WERI-Rb-1 (cell line): ENCODE results near the gene LMO1.

ENCODE experiments used
- DNase-seq: peaks from one replicate; pipeline ENCODE4 v3.0.0-alpha.2; 2020
- H3K27ac ChIP-seq: fragments of 250-450 bp; sonication (Bioruptor Pico); 2 replicates; pipeline ENCODE4 v1.5.1; 2020; ENCODE audit warnings: mild to moderate bottlenecking, moderate library complexity
- H3K27me3 ChIP-seq: fragments of 250-450 bp; sonication (Bioruptor Pico); 2 replicates; pipeline ENCODE4 v1.5.1; 2021; ENCODE audit warnings: mild to moderate bottlenecking, low read depth, moderate library complexity; ENCODE audit not compliant: insufficient read depth, severe bottlenecking
- H3K36me3 ChIP-seq: fragments of 250-450 bp; sonication (Bioruptor Pico); 2 replicates; pipeline ENCODE4 v1.5.1; 2020; ENCODE audit warnings: mild to moderate bottlenecking, moderate library complexity
- H3K4me3 ChIP-seq: 2 replicates; pipeline ENCODE4 v1.5.1; 2011; ENCODE audit warnings: low read depth, mild to moderate bottlenecking, control low read depth, low read length
- H3K9me3 ChIP-seq: fragments of 250-450 bp; sonication (Bioruptor Pico); 2 replicates; pipeline ENCODE4 v1.5.1; 2021; ENCODE audit warnings: mild to moderate bottlenecking, moderate library complexity; ENCODE audit not compliant: severe bottlenecking
- CTCF ChIP-seq: IDR thresholded peaks from 2 replicates; pipeline ENCODE4 v1.5.1; 2011; ENCODE audit warnings: low read depth, mild to moderate bottlenecking, control low read depth, inconsistent platforms, low read length

LMO1 gene

DNA sequence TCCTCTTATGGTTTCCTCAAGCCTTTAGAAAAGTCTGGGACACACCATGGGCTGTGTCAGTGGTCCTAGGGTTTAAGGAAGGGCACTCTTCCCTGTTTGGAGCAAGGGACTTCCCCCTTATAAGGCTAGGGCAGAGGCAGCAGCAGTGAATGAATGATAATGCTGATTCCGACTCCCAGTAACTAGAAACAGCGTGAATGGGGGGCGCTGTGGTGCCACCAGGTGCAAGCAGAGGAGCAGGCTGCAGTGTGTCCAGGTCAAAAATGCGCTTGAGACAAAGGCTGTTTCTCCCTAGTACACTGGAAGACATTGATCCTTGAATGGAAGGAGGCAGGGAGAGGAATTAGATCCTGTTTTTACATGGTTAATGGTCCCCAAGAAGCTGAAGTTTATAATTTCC is 83.2 kb downstream of the LMO1 start:
- Histone ChIP-seq H3K27me3 (no peaks in the 10 kb centered on the region), H3K36me3 (no peaks in the 10 kb centered on the region), H3K27ac (no peak overlapping the region), H3K4me3 (no peak overlapping the region), H3K9me3 (no peaks in the 10 kb centered on the region)
- 0 out of 2 replicates have a peak, but pooled peaks have one; percentile 12 for TF ChIP-seq CTCF
- DNase-seq, result no peak

DNA sequence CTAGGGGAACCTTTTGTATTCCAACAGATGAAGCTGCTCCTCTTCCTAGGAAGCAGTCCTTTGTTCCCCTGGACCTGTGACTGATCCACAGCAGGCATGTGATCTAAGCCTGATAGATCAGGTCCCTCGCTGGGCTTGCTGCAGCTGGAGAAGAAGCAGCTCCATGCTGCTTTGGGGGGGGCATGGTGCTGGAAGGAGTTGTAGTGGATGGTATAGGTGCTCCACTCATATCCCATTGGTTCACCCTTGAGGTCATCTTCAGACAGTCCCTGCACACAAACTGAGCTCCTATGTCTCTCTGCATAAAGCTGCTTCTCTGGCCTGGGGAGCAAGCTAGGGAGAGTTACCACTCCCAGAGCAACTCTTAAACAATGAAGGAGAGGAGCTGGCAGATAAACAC is 85.4 kb downstream of the LMO1 start:
- no peak for DNase-seq
- H3K27me3 ChIP-seq, result no peaks in the 10 kb centered on the region
- no peak for TF ChIP-seq CTCF
- no peaks in the 10 kb centered on the region for H3K9me3 ChIP-seq
- H3K36me3 ChIP-seq, result no peaks in the 10 kb centered on the region
- H3K27ac ChIP-seq, result no peak overlapping the region
- H3K4me3 ChIP-seq, result no peak overlapping the region

DNA sequence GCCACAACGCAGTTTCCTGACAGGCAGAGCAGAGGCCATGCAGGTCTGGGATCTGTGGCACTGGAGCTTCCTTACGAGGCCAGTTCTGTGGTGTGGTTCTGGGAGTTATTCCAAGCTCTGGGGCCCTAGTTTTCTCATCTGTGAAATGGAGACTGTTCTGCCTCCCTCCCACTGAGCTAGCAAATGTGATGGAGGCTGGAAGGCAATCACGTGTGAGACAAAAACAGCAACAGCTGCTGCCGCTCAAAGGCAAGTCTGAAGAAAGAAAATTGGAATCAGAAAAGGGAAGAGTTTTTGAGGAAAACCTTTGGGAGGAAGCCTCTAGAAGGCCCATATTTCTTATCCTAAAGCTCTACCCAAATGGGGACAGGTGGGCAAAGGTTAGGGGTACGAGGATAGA is 86.5 kb downstream of the LMO1 start:
- no peaks in the 10 kb centered on the region for H3K27me3 ChIP-seq
- no peak overlapping the region for H3K4me3 ChIP-seq
- DNase-seq, result no peak
- no peaks in the 10 kb centered on the region for H3K9me3 ChIP-seq
- no peaks in the 10 kb centered on the region for H3K36me3 ChIP-seq
- H3K27ac ChIP-seq, result no peak overlapping the region
- no peak for TF ChIP-seq CTCF
